Bronchial epithelial cell (primary cell): ENCODE results near the gene RSPO4. TPM values are rescaled to one million over a fixed set of nuclear protein-coding genes. Genes with fewer than 3 reads are reported as not detected.
A peak's percentile ranks its signal among the peaks of the same experiment; 100 is the strongest.
"Not testable (repeated sequence)": the region's sequence is repeated elsewhere in the genome, so short reads cannot be mapped to it uniquely, and the experiment has no call there.

Experiments
- DNase-seq: peaks from one replicate; pipeline ENCODE4 v3.0.0-alpha.2; 2010; ENCODE audit warnings: low read depth
- FAIRE-seq: peaks from 2 replicates; lab custom pipeline; 2011; peaks lifted over from hg19 to GRCh38; lab: Jason Lieb, UNC
- H3K27me3 ChIP-seq: 2 replicates; pipeline ENCODE4 v1.5.1; 2011; ENCODE audit warnings: low read length; ENCODE audit not compliant: control insufficient read depth, insufficient read depth
- H3K36me3 ChIP-seq: 2 replicates; pipeline ENCODE4 v1.5.1; 2011; ENCODE audit warnings: low read length; ENCODE audit not compliant: control insufficient read depth, insufficient read depth
- H3K4me3 ChIP-seq: 2 replicates; pipeline ENCODE4 v1.5.1; 2011; ENCODE audit warnings: mild to moderate bottlenecking, low read depth, low read length, control low read depth
- CTCF ChIP-seq: IDR thresholded peaks from 2 replicates; pipeline ENCODE4 v1.5.1; 2011; ENCODE audit warnings: mild to moderate bottlenecking, moderate library complexity, low read length, control low read depth, inconsistent platforms; ENCODE audit not compliant: insufficient read depth, severe bottlenecking
- total RNA-seq: library from RNA; depleted of rRNA; stranded (reverse); fragments of >200 nt; gene quantifications from 2 replicates; pipeline ENCODE4 v1.2.1, GENCODE V29; 2014

Gene RSPO4
- total RNA-seq, 1 donor from 2014 or later = not detected

GRCh38 chr20:987677-988076, 14.4 kb downstream of the RSPO4 start:
- FAIRE-seq (no peak), DNase-seq (no peak)
- H3K4me3 ChIP-seq = no peak overlapping the region
- no peak for TF ChIP-seq CTCF
- no peaks in the 10 kb centered on the region for H3K36me3 ChIP-seq
- no peaks in the 10 kb centered on the region for H3K27me3 ChIP-seq

- TF ChIP-seq CTCF = no peak
- H3K27me3 ChIP-seq = no peaks in the 10 kb centered on the region
- DNase-seq (peak; percentile 40), FAIRE-seq (no peak)
- no peak overlapping the region for H3K4me3 ChIP-seq
- no peaks in the 10 kb centered on the region for H3K36me3 ChIP-seq
Observed at GRCh38 chr20:986733-987355, 15.3 kb downstream of the RSPO4 start.

- DNase-seq, FAIRE-seq, H3K4me3 ChIP-seq, H3K36me3 ChIP-seq, H3K27me3 ChIP-seq: not testable (repeated sequence)
Observed at GRCh38 chr20:984994-985393, 17.1 kb downstream of the RSPO4 start.

- H3K27me3 ChIP-seq = no peaks in the 10 kb centered on the region
- no peaks in the 10 kb centered on the region for H3K36me3 ChIP-seq
- no peak overlapping the region for H3K4me3 ChIP-seq
- no peak for TF ChIP-seq CTCF
- FAIRE-seq (no peak), DNase-seq (no peak)
Observed at GRCh38 chr20:982754-983153, 19.4 kb downstream of the RSPO4 start.

- Histone ChIP-seq H3K4me3 (no peak overlapping the region), H3K27me3 (no peaks in the 10 kb centered on the region), H3K36me3 (no peaks in the 10 kb centered on the region)
- DNase-seq (no peak), FAIRE-seq (no peak)
- TF ChIP-seq CTCF = no peak
Observed at GRCh38 chr20:977021-977420, 25.1 kb downstream of the RSPO4 start.

GRCh38 chr20:976033-976432, 26.1 kb downstream of the RSPO4 start:
- H3K36me3 ChIP-seq = no peaks in the 10 kb centered on the region
- FAIRE-seq (no peak), DNase-seq (no peak)
- no peaks in the 10 kb centered on the region for H3K27me3 ChIP-seq
- TF ChIP-seq CTCF = no peak
- H3K4me3 ChIP-seq = no peak overlapping the region
